K562 (cell line): ENCODE results near the gene SNX14. TPM values are rescaled to one million over a fixed set of nuclear protein-coding genes. Genes with fewer than 3 reads are reported as not detected.

Source experiments
- BMI1 ChIP-seq: fragments of 150-350 bp; IDR thresholded peaks from 2 replicates; pipeline ENCODE4 v1.6.1; 2014; ENCODE audit warnings: low read length
- CCNT2 ChIP-seq: IDR thresholded peaks from 2 replicates; pipeline ENCODE4 v1.6.1; 2011; ENCODE audit warnings: borderline replicate concordance, low read depth, mild to moderate bottlenecking, moderate library complexity, mixed read lengths, low read length; ENCODE audit not compliant: insufficient read length; ENCODE audit errors: extremely low read depth
- CEBPB ChIP-seq: fragments of 450-650 bp; IDR thresholded peaks from 2 replicates; pipeline ENCODE4 v1.6.1; 2016; ENCODE audit warnings: missing genetic modification characterization, missing compliant biosample characterization
- CHD1 ChIP-seq: fragments of 200-600 bp; sonication (generic); IDR thresholded peaks from one replicate; pipeline ENCODE4 v1.6.1; 2012; ENCODE audit warnings: mild to moderate bottlenecking, moderate library complexity, low read length, inconsistent platforms
- COPS2 ChIP-seq: fragments of 450-650 bp; conservative IDR thresholded peaks from 2 replicates; pipeline ENCODE4 v1.6.1; 2016; ENCODE audit warnings: mild to moderate bottlenecking, moderate library complexity
- CREB1 ChIP-seq, 2 experiments: sonication (generic) in 1 of 2; formaldehyde crosslinking in 1 of 2; IDR thresholded peaks; 2 replicates each; pipeline versions ENCODE4 v1.6.1 to v1.8.0; 2012 to 2022; ENCODE audit warnings: inconsistent platforms in 1 of 2, mild to moderate bottlenecking in 1 of 2, missing genetic modification reagents in 1 of 2, moderate library complexity in 1 of 2
- DIDO1 ChIP-seq: fragments of 450-650 bp; IDR thresholded peaks from 2 replicates; pipeline ENCODE4 v1.6.1; 2016; ENCODE audit warnings: low read depth, missing biosample characterization, missing genetic modification characterization
- ETS2 ChIP-seq: IDR thresholded peaks from 2 replicates; pipeline ENCODE4 v1.6.1; 2016; ENCODE audit warnings: borderline replicate concordance, missing genetic modification characterization, mild to moderate bottlenecking, moderate library complexity, missing compliant biosample characterization; ENCODE audit not compliant: poor library complexity, severe bottlenecking
- ETV5 ChIP-seq: sonication (generic); formaldehyde crosslinking; IDR thresholded peaks from 2 replicates; pipeline ENCODE4 v1.4.0; 2020; ENCODE audit warnings: low read depth, mild to moderate bottlenecking, missing genetic modification reagents
- EWSR1 ChIP-seq: fragments of 450-650 bp; IDR thresholded peaks from 2 replicates; pipeline ENCODE4 v1.6.1; 2018; ENCODE audit warnings: borderline replicate concordance, mild to moderate bottlenecking, low read depth, moderate library complexity; ENCODE audit not compliant: partially characterized antibody
- IRF2 ChIP-seq: sonication (generic); formaldehyde crosslinking; IDR thresholded peaks from 2 replicates; pipeline ENCODE4 v1.8.1; 2022; ENCODE audit warnings: mild to moderate bottlenecking, missing genetic modification reagents
- NCOA6 ChIP-seq: fragments of 450-650 bp; IDR thresholded peaks from 2 replicates; pipeline ENCODE4 v1.6.1; 2017; ENCODE audit warnings: mild to moderate bottlenecking
- NCOR1 ChIP-seq: fragments of 450-650 bp; IDR thresholded peaks from 2 replicates; pipeline ENCODE4 v1.6.1; 2016; ENCODE audit warnings: mild to moderate bottlenecking, moderate library complexity
- PCBP1 ChIP-seq: fragments of 200-400 bp; formaldehyde crosslinking; IDR thresholded peaks from 2 replicates; pipeline ENCODE4 v1.6.1; 2018; ENCODE audit warnings: mild to moderate bottlenecking, low read depth, low read length; ENCODE audit not compliant: poor library complexity, severe bottlenecking
- RHOXF2B ChIP-seq: fragments of 250-450 bp; sonication (Bioruptor Pico); conservative IDR thresholded peaks from 2 replicates; pipeline ENCODE4 v1.5.1; 2021
- SREBF1 ChIP-seq: fragments of 150-350 bp; IDR thresholded peaks from 2 replicates; pipeline ENCODE4 v1.6.1; 2014; ENCODE audit warnings: antibody characterized with exemption, low read depth, low read length, borderline replicate concordance
- TCF7 ChIP-seq: sonication (generic); IDR thresholded peaks from 2 replicates; pipeline ENCODE4 v1.6.1; 2016; ENCODE audit warnings: antibody characterized with exemption, borderline replicate concordance
- TCF7L2 ChIP-seq: fragments of 150-350 bp; IDR thresholded peaks from 2 replicates; pipeline ENCODE4 v1.6.1; 2016; ENCODE audit warnings: low read depth, mild to moderate bottlenecking, low read length, moderate library complexity
- XRCC4 ChIP-seq: IDR thresholded peaks from one replicate; pipeline ENCODE4 v1.6.1; 2011; ENCODE audit not compliant: insufficient read depth, insufficient read length; ENCODE audit errors: extremely low read depth
- ZBTB8A ChIP-seq: fragments of 450-650 bp; IDR thresholded peaks from 2 replicates; pipeline ENCODE4 v1.6.1; 2018; ENCODE audit warnings: mild to moderate bottlenecking, moderate library complexity; ENCODE audit not compliant: partially characterized antibody
- ZC3H11A ChIP-seq: IDR thresholded peaks from 2 replicates; pipeline ENCODE4 v1.6.1; 2012; ENCODE audit warnings: low read depth, low read length, improper control_type of control experiment
- ZNF140 ChIP-seq: fragments of 250-450 bp; sonication (Bioruptor Pico); IDR thresholded peaks from 2 replicates; pipeline ENCODE4 v1.8.0; 2021; ENCODE audit warnings: moderate library complexity, mild to moderate bottlenecking, inconsistent platforms
- ZNF165 ChIP-seq: fragments of 250-450 bp; sonication (Bioruptor Pico); IDR thresholded peaks from 2 replicates; pipeline ENCODE4 v1.4.0; 2020; ENCODE audit warnings: borderline replicate concordance
- ZNF347 ChIP-seq: fragments of 450-650 bp; formaldehyde crosslinking; IDR thresholded peaks from 2 replicates; pipeline ENCODE4 v1.4.0; 2020; ENCODE audit warnings: low read depth, mild to moderate bottlenecking, moderate library complexity
- ZNF444 ChIP-seq: fragments of 250-450 bp; sonication (Bioruptor Pico); IDR thresholded peaks from 2 replicates; pipeline ENCODE4 v1.4.0; 2020; ENCODE audit warnings: mild to moderate bottlenecking, moderate library complexity
- ZNF707 ChIP-seq: fragments of 250-450 bp; sonication (Bioruptor Pico); conservative IDR thresholded peaks from 2 replicates; pipeline ENCODE4 v1.8.0; 2022; ENCODE audit warnings: inconsistent platforms, mild to moderate bottlenecking, moderate library complexity
- polyA plus RNA-seq, 8 experiments: library from polyadenylated mRNA; depleted of rRNA in 4 of 8; stranded (reverse) in 5 of 8; unstranded in 3 of 8; fragments of >200 nt; fragmentation: Nextera tagmentation in 2 of 8; fragmentation: Illumina TruSeq in 1 of 8; extraction: Ambion mirVana in 2 of 8; extraction: Trizol in 1 of 8; gene quantifications; 2 replicates each; pipeline versions ENCODE4 v1.2.1 to v1.2.3, GENCODE V29; 2011 to 2014; ENCODE audit warnings: inconsistent platforms in 1 of 8, missing spikeins in 1 of 8
- total RNA-seq, 7 experiments: library from RNA; depleted of rRNA in 6 of 7; stranded (reverse); fragments of >200 nt in 6 of 7; fragmentation: Illumina TruSeq in 2 of 7; extraction: Trizol in 2 of 7; gene quantifications; 2 replicates each; pipeline versions ENCODE4 v1.2.1 to v1.2.3, GENCODE V29; 2011 to 2021; ENCODE audit warnings: low replicate concordance in 1 of 7
- TF ChIP-seq, protein P1 (sequence below): sonication (generic); formaldehyde crosslinking; IDR thresholded peaks from 2 replicates; pipeline ENCODE4 v1.5.0; 2020; ENCODE audit warnings: missing genetic modification reagents
- TF ChIP-seq, protein P2 (sequence below): fragments of 450-650 bp; formaldehyde crosslinking; IDR thresholded peaks from 2 replicates; pipeline ENCODE4 v1.4.0; 2022; ENCODE audit warnings: missing genetic modification characterization

SNX14 gene
- total and polyA plus RNA-seq, 9 of the 15 experiments (the other 6 are each of a cell fraction or from before 2014, with no cell fraction given): 46.5 to 140 (median 71.2) TPM

DNA sequence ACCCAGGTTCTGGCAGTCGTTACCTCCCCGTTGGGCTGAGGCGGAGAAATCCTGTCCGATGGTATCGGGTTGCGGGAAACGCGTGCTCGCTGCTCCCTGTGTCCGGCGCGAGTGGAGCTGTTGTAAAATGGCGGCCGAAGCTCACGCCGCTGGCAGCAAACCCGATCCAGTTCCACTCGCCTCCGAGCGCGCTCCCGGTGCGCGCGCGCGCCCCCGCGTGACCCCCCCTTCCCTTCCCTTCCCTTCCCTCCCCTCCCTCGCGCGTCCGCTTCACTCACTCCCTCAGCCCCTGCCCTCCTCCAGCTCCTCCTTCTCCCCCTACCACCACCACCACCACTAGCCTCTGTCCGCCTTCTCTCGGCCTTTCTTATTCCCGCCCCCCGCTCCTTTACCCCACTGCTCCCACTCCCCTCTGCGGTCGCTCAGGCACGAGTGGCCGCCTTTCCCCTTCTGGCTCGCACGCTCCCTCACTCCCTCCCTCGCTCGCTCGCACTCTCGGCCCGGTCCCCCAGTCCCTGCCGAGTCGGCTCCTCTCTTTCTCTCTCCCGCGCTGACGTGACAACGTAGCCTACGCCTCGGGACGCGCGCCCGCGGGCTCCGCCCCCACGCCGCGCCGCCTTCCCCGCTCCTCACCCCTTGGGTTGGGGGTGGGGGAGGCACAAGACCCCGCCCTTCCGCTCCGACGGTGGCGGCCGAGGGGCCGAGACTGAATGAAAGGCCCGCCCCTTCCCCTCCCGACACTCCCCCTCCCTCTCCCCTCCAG, 49.3 kb upstream of the SNX14 start, which contains the start of gene SYNCRIP (continued):
- TF ChIP-seq XRCC4: no peak
- no peak for TF ChIP-seq ZC3H11A
- no peak for TF ChIP-seq ZBTB8A
- TF ChIP-seq, protein P1, sequence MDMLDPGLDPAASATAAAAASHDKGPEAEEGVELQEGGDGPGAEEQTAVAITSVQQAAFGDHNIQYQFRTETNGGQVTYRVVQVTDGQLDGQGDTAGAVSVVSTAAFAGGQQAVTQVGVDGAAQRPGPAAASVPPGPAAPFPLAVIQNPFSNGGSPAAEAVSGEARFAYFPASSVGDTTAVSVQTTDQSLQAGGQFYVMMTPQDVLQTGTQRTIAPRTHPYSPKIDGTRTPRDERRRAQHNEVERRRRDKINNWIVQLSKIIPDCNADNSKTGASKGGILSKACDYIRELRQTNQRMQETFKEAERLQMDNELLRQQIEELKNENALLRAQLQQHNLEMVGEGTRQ (CRISPR knock-in tag): no peak
- TF ChIP-seq DIDO1 (tag): 0 out of 2 replicates have a peak, but pooled peaks have one; percentile 48
- no peak for TF ChIP-seq ZNF165 (CRISPR knock-in tag)
- TF ChIP-seq TCF7: no peak
- no peak for TF ChIP-seq EWSR1
- no peak for TF ChIP-seq SREBF1
- TF ChIP-seq NCOR1: peak; percentile 67
- no peak for TF ChIP-seq BMI1
- TF ChIP-seq IRF2: 0 out of 2 replicates have a peak, but pooled peaks have one; percentile 48
- TF ChIP-seq, protein P2, sequence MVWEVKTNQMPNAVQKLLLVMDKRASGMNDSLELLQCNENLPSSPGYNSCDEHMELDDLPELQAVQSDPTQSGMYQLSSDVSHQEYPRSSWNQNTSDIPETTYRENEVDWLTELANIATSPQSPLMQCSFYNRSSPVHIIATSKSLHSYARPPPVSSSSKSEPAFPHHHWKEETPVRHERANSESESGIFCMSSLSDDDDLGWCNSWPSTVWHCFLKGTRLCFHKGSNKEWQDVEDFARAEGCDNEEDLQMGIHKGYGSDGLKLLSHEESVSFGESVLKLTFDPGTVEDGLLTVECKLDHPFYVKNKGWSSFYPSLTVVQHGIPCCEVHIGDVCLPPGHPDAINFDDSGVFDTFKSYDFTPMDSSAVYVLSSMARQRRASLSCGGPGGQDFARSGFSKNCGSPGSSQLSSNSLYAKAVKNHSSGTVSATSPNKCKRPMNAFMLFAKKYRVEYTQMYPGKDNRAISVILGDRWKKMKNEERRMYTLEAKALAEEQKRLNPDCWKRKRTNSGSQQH (CRISPR knock-in tag): peak; percentile 96
- TF ChIP-seq TCF7L2: no peak
- no peak for TF ChIP-seq COPS2
- TF ChIP-seq ZNF140: no peak
- 0 out of 2 replicates have a peak, but pooled peaks have one; percentile 17 for TF ChIP-seq ETV5 (CRISPR knock-in tag)
- TF ChIP-seq ZNF707 (CRISPR knock-in tag): no peak
- no peak for TF ChIP-seq ETS2 (tag)
- no peak for TF ChIP-seq RHOXF2B (CRISPR knock-in tag)
- TF ChIP-seq CCNT2: peak; percentile 43
- TF ChIP-seq CEBPB (tag): no peak
- no peak for TF ChIP-seq ZNF444
- TF ChIP-seq PCBP1: peak; percentile 99
- TF ChIP-seq CREB1 (IDR thresholded peaks at IDR 0.05): peak; percentile 90
- TF ChIP-seq CREB1 (CRISPR knock-in tag; IDR thresholded peaks at IDR 0.05): peak; percentile 85
- peak; percentile 91 for TF ChIP-seq NCOA6
- TF ChIP-seq ZNF347 (CRISPR knock-in tag): no peak
- peak; percentile 89 for TF ChIP-seq CHD1
